NCI-H774 (cell line): ENCODE data around the gene NFATC2.

ENCODE experiments used
- DNase-seq: peaks from one replicate; lab custom pipeline; 2025; lab: John Stamatoyannopoulos, UW

NFATC2 gene

DNA sequence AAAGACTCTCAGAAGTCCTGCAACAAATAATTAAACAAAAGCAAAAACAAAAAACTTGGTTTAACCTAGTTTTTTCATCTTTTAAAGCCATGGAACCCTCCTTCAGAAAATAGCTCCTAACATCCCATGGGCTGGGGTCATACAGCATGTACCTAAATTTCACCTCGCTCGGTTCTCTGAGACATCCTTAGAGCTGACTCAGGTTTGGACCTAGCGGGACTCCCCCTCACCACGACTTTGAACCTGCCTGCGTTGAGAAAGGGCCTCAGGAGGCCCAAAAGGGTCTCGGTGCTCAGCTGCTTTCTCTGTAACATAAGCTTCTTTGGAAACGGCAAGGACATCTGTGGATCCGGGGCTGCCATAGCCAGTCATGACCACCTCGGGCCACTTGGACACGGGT, 112.8 kb downstream of the NFATC2 start:
- no peak for DNase-seq

DNA sequence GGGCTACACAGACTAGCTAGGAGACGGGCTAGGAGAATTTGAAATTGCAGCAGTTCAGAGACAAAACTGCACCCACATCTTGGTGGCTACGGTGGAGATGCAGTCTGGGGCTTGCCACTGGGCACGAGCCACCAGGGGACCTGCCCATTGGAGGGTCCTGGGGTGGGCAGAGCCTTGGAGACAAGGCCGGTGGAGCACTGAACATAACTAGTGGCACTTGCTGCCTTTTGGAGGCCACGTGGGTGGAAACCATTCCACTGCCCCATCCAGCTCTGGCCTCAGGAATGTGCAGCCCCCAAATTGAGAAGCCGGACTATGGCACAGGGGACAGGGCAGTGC, 113.4 kb downstream of the NFATC2 start:
- DNase-seq: no peak

DNA sequence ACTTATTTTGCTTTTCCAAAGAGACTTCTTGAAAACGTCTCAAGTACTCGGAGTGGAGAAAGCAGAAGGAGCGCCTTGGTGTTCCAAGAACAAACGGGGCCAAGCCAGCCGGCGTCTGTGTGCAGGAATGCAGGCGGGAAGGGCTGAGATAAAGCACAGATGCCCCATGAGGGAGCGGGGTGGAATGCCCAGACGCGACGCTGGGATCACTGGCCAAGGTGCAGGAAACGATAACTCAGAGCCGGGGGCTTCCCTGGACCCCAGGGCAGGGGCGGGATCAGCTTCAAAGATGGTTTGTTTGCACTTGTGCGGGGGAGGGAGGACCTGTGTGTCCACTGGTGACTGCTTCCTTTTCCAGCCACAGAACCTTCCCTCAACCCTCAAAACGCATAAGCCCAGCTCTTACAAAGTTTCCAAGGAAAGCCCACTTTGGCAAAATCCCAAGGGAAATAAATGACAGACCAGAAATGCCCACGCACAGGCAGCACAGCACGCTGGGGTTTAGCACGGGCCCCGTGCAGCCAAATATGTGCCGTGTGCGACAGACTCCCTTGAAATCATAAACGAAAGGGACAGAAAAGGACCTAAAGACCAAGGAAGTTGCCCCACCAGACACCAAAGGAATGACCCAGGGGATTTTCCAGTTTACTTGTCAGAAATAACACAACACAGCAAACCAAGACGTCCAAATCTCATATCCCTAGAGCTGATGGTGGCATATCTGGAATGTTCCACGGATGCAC, 113.9 kb downstream of the NFATC2 start:
- no peak for DNase-seq

DNA sequence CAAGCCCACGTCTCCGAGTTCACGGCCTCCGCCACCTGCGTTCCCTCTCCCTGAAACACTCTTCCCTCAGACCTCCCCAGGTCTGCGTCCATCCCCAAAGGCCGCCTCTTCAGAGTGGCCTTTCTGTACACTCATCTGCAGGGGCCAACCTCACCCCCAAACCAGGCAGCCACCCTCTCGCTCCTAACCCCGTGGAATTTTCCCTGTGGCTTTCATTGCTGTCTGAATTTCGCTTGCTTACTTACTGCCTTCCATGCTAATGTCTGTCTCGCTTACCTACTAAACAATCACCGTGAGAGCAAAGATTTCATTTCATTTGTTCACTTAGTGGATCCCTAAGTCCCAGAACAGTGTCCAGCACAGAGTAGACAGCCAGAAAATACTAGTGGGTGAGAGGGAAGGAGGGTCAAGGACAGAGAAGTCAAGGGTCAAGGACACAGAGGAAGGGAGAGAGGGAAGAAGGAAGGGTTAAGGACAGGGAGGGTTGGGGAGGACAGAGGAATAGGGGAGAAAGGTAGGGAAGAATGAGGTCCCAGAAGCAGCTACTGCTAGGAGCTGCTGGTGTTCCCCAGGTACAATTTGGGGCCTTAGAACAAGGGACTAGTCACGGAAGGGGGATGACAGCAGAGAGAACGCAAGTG, 114.7 kb downstream of the NFATC2 start:
- DNase-seq: no peak

DNA sequence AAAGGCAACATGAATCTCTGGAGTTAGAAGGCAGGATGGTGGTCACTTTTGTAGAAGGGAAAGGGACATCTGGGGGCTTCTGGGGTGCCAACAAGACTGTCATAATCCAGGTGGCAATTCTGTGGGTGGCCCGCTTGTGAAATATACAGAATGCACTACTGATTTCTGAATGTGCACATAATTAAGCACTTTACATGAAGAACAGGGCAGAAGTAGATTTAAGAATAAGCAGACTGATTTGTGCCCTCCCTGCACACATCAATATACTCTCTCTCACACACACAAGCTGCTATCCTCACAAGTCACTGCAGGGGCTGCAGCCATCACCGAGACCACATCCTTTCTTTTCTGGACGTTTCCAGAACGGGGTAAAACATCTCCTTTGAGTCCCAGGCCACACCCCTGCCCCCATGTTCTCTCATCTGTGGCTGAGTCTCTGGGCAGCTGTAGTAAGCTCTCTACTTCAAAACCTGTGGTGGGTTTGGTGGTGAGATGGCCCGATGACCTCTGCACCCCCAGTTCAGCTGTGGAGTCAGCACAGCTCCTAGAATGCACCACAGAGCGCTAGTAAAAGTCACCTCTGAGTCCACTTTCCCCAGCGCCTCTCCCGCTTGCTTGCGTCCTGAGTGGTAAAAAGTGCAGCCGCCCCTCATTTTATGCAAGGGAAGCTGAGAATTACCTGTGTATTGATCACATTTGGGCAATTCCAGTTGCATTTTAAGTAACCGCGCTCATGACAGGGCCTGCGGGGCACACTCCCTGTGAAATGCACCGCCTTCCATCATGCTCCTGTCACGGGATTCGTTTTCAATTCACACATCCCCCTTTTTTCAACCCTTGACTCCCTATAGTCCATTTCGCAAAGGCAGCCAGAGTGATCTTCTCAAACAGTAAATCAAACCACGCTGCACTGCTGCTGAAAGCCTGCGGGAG, 115.5 kb downstream of the NFATC2 start:
- DNase-seq: no peak

DNA sequence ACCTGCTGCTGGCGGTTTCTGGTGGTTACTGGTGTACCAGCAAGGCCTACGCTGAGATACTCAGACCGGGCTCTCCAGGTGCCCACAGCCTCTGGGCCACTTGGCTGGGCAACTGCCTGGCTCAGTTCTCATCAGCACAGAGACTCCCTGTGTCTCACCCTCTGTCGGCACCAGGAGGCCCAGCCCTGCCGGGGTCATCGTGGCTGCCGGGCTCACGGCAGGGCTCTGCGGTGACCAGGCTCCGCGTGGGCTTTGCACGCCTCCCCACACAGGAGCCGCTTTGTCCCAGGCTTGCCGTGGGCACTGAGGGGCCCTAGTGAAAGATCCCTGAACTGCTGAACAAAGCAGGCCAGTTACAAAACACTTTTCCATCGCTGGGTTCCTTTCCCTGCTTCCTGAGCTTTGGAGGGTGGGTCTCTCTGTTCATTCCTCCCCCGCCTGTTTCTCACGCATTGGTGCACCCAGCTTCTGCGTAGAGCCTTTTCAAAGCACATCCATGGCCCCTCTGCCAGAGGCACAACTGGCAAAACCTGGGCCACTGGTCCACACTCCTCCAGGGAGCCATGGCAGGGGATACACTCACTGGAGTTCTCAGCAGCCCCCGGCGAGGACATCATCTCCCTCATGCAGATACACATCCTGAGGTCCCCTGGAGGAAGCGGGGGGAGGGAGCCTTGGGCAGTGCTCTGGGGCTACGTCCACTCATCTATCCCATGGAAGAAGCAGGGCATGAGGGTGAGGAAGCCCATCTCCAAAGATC, 117.0 kb downstream of the NFATC2 start:
- DNase-seq: no peak

DNA sequence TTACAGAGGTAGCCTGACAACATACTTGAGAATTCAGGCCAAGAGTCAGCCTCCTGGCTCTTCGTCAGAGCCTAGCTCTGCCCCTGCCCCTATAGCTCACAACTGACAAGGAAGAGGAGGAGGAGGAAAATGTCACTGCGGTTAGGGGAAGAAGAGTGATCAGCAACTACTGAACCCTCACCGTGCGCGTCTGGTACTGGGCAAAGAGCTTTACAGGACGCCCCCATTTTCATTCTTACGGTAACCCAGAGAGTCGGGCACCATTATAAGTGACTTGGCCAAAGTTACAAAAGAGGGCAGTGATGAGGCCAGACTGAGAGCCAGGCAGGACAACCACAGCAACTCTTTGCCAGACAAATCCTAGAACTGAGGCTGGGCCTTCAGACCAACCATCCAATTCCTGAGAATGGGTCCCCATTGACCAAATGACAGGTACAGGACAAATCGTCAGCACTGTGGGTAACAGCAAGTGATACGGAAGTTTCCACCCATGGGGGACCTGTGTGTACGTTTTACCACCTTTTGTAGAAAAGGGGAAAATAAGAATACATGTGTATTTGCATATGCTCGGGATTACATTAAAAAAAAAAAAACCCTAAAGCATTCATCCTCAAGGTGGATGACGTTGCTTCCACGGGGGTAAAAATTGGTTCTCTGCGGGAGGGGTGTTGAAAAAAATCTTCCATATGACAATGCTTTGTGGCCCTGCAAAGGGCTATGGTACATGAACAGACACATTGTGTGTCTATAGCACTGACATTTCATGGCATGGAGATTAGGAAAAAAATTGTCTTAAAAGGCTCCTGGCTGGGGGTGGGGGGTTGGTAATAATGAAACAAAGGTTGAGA, 118.0 kb downstream of the NFATC2 start:
- no peak for DNase-seq

DNA sequence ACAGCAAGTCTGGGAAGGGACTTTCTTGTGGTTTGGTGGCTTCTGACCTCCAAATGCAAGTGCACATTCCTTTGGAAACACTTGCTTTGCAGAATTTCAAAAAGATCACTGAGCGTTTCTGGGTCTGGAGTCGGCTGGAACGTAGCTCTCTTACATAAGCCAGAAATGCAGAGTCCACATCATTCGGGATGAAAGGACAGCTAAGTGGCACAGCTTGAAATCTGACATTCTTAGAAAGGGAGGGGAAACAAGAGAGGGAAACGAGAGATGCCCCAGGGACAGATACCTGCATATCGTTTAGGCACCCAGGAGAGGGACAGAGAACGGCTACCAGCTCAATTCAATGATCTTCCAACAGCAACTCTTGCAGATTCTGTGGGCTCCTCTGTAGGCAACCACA, 118.7 kb downstream of the NFATC2 start:
- DNase-seq: no peak

DNA sequence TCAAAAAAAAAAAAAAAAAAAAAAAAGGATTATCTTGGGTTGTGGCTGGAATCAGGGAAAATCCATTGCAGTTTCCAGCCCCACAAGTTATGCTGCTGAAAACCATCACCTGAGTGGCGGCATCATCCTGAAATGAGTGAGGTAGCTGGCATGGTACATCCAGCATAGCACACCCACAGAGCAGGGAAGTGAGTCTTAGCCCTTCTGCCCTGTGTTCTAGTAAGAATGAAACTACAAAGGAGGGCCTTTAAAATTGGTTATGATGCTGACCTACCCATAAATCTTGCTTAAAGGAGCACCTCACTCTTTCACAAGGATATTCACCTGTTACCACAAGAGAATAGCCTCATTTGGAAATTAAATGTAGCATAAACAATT, 119.2 kb downstream of the NFATC2 start:
- DNase-seq: no peak

DNA sequence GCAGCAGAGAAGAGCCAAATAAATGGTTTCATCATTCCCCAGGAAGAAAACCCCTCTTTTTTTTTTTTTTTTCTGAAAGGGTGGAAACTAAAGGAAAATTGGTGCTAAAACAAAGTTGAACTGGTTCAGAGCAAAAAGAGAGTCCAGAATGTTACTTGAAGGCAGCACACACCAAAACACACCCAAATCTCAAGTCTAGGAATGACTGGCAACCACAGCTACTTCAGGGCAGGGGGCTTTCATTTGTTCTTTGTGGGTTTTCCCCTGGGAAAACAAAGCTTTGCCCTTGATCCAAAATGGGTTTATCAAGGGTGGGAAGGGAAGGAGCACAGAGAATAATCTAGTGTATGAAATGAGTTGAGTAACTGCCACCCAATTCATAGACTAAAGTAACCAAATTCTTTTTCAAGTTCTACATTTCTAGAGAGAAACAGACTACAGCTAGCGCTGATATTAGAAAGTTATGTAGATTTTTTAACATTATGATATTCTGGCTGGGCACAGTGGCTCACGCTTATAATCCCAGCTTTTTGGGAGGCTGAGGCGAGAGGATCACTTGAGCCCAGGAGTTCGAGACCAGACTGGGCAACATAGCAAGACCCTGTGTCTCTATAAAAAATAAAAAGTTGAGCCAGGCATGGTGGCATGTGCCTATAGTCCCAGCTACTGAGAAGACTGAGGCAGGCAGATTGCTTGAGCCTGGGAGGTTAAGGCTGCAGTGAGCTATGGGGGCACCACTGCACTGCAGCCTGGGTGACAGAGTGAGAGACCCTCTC, 119.8 kb downstream of the NFATC2 start:
- DNase-seq: no peak

DNA sequence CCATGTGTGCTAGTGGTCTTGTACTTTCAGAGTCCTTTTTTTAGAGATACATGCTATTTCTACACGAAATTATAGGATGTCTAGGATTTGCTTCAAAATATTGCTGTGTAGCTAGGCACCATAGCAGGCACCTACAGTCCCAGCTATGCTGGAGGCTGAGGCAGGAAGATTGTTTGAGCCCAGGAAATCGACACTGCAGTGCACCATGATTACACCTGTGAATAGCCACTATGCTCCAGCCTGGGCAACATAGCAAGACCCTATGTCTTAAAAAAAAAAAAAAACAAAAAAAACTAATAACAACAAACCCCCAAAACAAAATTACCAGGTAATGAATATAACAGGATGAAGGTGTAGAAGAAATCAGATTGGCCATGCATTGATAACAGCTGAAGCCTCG, 121.7 kb downstream of the NFATC2 start:
- no peak for DNase-seq

DNA sequence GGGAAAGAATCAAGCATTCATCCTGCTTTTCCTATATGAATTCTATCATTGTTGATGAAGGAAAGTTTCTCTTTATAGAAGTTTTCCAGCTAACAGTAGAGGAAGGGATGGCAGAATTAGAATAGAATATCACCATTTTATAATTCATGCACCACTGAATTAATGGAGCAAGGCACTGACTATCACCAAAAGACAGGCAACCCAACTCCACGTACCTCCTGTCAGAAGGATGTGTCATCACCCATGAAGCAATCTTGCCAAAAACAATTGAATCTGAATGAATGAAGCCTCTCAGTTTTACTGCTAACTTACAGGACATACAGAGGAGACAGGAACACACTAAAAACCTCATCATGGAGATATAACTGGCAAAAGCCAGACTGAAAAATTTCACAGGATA, 122.4 kb downstream of the NFATC2 start:
- DNase-seq: no peak

DNA sequence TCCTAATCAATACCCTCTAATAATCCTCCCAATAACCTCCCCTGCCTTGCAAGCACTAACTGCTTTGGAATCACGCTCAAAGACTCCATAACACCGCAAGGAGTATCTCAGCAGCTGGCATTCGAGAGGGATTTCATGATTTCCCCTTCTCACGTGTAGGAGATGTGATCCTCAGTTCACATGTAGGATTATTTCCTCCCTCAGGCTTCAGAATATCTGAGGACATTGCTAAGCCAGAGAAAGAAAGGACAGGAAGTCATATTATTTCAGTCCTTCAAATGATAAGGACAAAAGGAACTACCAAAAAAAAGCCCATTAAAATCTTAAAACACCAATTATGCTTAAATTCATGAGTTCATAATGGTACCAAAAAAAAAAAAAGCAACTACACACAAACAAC, 122.9 kb downstream of the NFATC2 start:
- DNase-seq: no peak

DNA sequence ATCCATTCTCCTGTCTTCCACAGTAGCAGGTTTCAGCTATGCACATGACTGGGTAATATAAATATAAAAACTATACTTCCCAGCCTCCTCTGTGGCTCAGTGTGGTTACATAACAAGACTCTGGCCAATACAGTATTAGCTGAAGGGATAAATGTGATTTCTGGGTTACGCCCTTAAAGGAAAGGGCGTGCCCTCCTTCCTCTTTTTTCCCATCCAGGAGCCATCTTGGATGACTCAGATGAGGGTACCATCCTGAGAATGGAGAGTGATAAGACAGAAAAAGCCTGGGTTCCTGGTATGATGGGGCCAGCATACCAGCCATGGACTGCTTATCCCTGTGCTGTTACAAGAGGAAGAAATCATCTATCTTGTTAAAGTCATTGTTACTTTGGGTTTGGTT, 123.3 kb downstream of the NFATC2 start:
- no peak for DNase-seq

DNA sequence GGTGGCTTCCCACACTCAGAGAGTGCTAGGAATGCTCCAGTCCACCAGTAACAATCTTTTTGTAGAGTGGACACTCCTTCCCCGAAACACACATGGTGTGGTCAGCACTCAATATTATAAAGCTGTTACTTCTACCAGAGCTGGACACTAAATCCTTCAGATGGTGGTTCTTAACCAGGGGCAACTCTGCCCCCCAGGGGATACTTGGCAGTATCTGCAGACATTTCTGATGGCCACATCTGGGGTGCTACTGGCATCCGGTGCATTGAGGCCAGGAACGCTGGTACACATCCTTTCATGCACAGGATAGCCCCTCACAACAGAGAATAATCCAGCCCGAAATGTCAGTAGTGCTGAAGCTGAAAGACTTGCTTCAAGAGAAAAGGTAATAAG, 124.4 kb downstream of the NFATC2 start:
- DNase-seq: no peak

DNA sequence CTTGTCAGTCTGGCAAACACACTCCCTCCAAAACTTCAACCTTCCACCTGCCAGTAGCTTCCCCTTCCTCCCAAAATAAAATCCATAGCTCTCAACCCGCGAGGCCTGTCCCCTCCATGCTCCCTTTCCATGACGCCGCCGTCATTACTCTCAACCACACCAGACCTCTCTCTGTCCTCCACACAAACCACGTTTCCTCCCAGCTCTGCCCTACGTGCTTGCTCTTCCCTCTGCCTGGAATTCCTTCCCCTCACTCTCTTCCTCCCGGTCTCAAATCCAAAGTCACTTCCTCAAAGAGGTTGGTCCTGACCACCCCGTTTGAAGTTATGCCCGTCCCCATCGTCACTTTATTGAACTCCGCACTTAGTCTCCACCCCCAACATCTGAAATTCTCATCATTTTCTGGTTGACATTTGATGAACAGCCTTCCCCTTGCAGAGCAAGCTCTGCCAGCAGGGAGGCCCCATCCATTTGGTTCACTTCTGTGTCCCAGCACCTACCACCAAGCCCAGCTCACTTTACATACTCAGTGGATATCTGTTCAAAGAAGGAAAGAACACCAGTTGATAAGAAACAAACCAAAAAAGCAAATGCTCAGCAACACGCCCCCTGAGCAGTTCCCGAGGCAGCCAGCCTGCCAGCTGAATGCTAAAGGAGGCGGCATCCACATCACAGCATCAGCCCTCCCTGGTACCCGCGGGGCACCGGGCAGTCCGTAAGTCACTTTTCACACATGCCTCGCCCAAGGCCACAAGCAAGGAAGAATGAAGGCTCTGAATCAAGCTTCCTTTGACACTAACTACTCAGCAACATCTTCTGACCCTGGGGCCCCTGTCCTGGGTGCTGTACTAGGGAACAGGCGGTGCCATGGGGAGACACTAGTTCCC, 125.0 kb downstream of the NFATC2 start:
- DNase-seq: no peak

DNA sequence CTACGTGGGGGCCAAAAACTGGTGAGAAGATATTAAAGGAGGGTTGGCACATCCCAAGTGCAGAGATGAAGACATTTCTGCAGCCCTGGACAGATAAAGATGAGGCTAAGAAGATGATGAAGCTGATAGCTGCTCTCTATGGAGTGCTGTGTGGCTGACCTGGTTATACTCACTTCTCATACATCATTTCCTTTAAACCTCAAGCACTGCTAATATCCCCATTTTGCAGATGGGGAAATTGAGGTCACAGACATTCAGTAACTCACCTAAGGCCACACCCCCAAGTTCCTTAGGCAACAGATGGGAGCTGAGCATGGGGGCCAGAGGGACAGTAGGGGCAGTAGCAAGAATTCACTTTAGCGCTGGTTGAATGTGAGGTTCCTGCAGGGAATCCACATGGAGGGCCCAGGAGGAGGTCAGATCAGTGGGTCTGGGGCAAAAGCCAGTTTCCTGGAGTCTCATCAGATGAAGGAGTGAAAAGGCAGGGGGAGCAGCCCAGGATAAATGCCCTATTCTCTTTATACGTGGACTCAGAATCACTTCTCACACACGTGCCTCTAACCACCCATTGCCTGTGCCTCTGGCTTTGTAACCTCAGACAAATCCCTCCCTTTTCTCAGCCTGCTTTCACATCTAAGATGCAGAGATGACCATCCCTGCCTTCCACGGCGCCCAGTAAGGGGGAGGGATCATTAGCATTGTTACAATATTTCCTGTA, 125.8 kb downstream of the NFATC2 start:
- DNase-seq: no peak

DNA sequence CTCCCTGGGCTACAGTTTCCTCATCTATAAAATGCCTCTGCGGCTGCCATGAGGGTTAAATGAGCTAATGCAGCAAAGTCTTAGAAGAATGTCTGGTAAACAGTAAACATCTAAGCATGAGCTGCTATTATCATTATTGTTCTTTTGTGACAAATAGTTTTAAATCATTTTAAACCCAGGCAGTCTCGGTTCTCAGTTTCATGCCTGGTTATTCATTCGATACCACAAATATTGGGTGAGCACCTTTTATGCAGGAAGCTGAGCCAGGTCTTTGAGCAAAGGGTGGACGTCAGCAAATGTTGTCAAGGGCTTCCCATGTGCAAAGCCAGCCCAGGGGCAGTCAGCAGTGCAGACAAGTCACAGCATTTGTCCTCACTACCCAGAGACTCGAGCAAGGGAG, 128.7 kb downstream of the NFATC2 start:
- DNase-seq: no peak

DNA sequence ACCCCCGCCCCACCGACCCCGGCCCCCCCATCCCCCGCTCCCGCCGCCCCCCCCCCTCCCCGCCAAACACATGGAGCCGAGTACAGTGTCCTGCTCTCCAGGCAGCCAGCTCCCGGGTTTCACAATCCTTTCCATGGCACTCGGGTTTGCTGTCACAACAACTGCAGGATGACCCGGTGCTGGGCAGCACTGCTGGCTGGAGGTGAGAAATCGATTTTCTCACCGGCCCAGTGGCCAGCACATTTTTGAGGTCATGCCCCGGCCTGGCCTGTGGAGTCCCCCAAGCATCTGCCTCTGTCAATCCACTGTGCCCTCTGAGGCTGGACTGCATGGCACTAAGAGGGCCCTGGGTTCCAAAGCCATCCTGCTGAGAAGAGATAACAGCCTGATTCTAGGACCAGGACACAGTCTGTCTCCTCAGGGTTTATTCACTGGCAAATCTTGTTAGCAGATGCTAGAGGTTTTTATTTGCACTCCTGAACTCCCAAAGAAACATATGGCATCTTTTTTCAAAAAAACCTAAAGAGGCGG, 129.5 kb downstream of the NFATC2 start:
- DNase-seq: no peak
